IPS DF 4.7 (cell line): Measurements from ENCODE around the gene PLCD1.
"Not testable (repeated sequence)": the region's sequence is repeated elsewhere in the genome, so short reads cannot be mapped to it uniquely, and the experiment has no call there.

Experiments used
- DNase-seq: peaks from one replicate; pipeline ENCODE4 v3.0.0-alpha.2; 2013; ENCODE audit warnings: low spot score; ENCODE audit errors: extremely low read depth

Gene PLCD1

GRCh38 chr3:38001456-38002081 is 27.9 kb downstream of the PLCD1 start:
- no peak for DNase-seq

- DNase-seq: no peak
Measured at GRCh38 chr3:38000965-38001455, 28.4 kb downstream of the PLCD1 start.

DNA sequence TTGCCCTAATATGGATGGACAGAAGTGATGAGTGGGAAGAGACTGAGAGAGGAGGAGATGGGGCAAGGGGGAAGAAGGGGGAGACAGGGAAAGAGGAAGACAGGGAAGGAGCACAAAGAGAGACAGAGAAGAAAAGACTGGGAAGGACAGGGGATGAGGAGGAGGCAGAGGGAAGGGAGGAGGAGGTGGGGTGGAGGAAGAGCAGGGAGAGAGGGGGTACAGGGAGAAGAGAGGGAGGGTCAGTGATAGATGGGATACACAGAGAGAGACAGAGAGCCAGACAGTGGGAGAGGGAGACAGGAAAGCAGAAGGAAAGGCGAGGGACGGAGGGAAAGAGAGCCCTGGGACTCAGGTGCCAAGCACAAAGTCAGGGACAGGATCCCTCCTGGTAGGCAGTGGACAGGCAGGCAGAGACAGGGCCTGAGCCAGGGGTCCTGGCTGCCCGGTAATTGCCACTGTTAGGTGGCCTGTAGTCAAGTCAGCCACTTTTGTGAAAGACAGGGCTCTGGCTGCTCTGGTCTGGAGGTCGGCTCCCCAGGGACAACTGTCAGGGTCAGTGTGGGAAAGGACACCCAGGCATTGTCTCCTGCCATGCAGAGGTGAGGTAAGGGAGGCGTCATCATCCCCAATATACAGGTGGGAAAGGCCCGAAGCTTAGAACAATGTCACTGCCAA is 29.1 kb downstream of the PLCD1 start:
- DNase-seq: no peak

- DNase-seq: no peak
Measured at GRCh38 chr3:37999836-38000235, 29.6 kb downstream of the PLCD1 start.

- no peak for DNase-seq
Measured at GRCh38 chr3:37997791-37998370, 31.6 kb downstream of the PLCD1 start.

- DNase-seq: no peak
Measured at GRCh38 chr3:37997342-37997741, 32.1 kb downstream of the PLCD1 start.

DNA sequence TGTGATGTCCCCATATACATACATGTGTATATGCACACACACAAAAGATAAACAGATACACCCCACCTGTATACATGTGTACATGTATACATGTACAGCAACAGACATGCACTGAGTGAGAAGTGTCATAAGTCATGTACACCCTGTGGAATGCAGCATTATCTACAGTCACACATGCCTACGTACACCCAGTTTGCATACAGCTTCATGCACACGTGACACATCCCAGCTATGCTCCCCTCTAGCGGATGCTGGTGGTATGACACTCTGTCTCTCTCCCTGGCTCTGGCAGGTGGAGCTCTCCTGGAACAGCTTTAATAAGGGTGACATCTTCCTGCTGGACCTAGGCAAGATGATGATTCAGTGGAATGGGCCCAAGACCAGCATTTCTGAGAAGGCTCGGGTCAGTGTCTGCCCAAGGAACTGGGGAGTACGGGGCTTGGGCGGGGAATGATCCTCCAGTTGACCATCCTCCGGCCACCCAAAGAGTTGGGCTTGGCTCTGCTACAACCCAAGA is 32.6 kb downstream of the PLCD1 start:
- DNase-seq: peak; percentile 84

DNA sequence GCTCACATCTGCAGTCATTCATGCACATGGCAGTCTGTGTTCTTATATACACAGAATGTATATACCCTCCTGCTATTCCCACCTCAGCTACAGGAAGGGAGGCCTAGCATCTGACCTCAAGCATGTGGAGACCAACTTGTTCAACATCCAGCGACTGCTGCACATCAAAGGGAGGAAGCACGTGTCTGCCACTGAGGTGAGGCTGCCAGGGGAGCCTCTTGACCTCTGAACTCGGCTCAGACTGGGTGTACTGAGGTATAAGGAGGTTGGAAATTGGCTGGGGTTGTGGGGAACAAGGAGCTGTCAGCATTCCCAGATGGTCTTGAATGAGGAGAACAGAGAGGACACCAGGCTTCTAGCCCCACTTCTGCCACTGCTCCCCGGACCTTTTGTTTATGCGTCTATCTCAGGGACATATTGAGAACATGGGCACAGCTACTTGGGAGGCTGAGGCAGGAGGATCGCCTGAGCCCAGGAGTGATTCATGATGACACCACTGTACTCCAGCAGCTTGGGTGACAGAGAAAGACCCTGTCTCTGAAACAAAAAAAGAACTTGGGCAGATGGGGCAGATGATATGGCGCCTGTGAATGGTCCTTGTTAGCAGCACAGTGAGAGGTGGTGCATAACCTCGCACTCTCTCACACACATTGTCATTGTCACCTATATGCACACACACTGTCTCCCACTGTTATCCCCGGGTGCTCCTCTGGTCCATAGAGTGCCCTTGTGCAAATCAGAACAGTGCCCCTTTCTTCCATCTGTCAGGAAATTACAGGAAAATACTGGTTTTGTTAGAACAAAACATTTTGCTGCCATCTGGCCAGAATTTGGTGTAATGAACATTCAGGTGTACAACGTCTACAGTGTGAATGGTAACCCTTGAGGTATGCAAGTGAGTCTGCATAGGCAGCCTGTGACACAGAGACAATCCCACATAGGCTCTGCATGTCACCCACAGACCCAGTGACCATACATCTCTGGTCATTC is 33.5 kb downstream of the PLCD1 start:
- no peak for DNase-seq

GRCh38 chr3:37994639-37994972 is 34.8 kb downstream of the PLCD1 start:
- no peak for DNase-seq

GRCh38 chr3:37993820-37994638 is 35.4 kb downstream of the PLCD1 start:
- DNase-seq: no peak

- DNase-seq: no peak
Measured at GRCh38 chr3:37993460-37993819, 36.0 kb downstream of the PLCD1 start.

DNA sequence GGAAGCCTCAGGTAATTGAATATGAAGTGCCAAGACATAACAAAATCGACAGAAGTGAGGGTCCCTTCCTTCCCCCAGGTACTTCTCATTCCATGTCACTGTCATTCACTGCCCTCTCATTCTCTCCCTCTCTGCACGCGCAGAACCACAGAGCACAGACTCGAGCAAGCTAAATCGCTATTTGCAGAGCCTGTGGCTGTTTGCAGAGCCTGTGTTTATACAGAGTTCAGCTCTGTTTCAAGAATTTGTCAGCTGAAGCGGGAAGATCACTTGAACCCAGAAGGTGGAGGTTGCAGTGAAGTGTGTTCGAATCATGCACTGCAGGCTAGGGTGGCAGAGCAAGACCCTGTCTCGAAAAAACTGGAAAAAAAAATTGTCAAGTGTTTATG is 36.4 kb downstream of the PLCD1 start:
- no peak for DNase-seq

DNA sequence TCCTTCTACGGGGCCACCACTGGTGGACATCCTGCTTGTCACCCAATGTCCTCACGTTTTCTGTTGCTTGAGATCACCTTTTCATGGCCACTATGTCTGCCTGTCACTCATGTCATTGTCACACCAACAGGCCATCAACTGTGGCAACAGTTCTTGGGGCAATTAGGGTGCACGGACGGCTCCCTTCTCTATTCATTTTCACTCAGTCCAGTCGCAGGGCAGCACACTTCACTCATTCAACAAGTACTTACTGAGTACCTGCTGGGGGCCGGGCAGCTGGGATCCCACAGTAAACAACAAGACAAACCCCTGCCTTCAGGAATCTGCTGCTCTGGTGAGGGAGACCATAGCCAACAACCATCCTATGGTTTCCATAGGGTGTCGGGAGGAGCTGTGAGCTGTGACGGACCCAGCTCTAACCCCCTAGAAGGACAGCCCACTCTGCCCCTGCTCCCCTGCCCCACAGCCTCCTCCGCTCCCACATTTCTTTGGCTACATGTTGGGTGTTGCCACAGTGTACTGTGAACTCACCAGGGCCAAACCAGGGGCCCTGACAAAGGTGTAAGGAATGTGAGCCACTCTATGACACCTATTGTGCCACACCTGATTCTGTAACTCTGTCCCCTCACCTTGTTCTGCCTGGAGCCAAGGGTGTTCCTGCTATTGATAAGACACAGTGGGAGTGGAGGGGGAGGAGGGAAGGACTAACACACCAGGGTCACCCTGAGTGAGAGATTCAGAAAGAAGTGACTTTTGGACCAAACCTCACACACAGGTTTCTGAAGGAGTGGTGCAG is 37.0 kb downstream of the PLCD1 start:
- no peak for DNase-seq

DNA sequence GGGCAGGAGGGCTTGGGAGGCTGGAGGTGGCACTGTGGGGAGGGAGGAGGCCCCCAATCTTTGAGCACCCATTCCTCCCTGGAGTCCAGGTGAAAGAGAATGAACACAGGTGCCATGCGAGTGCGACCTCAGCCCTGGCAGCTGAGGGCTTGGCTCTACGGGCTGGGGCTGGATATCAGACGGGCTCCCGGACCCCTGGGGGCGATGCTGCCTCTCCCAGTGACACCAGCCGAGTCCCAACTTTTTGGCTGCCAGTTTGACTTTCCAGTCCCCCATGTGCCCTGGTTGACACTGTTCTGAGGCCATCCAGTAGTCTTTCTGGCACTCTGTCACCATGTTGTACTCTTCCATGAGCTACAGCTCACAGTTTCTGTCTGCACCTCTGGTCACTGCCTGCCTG is 37.6 kb downstream of the PLCD1 start:
- DNase-seq: no peak

GRCh38 chr3:37991109-37991508 is 38.3 kb downstream of the PLCD1 start:
- DNase-seq: no peak

- DNase-seq: no peak
Measured at GRCh38 chr3:37990527-37990926, 38.9 kb downstream of the PLCD1 start, which contains the start of gene VILL. TSS of gene VILL (plus strand) at chr3:37990786. CDS start at chr3:37993673, 2,887 bp downstream.

DNA sequence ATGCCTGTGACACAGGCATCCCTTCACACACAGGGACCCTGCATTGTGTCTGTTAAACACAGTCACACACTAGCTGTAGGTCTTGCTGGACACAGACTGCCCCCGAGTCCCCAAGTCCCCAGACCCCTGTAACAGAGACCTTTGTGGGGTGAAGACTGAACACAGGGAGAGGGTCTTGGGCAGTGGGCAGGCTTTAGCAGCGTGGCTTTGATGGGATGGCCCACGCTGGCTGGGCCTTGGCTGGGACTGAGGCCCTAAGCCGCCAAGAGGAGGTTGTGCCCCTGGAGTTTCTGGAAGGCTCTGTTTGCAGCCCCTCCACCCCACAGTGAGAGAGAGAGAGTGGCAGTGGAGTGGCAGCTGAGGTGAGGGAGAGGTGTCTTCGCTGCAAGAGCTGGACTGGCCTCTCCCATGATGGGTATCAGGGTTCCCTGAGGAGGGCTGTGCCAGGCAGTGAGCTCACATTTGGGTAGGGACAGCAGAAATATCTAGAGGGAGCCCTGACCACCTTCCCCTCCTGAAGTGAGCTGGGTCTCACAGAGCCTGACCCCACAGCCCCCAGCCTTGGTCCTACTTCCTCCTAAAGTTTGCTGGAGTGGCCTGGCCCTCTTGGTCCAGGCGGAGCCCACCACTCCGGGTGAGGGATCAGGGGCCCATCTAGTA is 39.5 kb downstream of the PLCD1 start:
- no peak for DNase-seq

- DNase-seq: no peak
Measured at GRCh38 chr3:37988931-37989525, 40.4 kb downstream of the PLCD1 start.

- DNase-seq: not testable (repeated sequence)
Measured at GRCh38 chr3:37988376-37988775, 41.1 kb downstream of the PLCD1 start.
